ENCODE measurements around the gene CYP46A1.

Gene CYP46A1

GRCh38 chr14:99740411-99740810 lies 56.3 kb downstream of the CYP46A1 start:
- no peak overlapping the region for H3K4me3 ChIP-seq (ENCODE audit: low read depth, low read length)
- no peak for TF ChIP-seq CTCF (IDR thresholded peaks at IDR 0.05; ENCODE audit: low read depth, low read length)

GRCh38 chr14:99741227-99741976 lies 57.3 kb downstream of the CYP46A1 start:
- H3K4me3 ChIP-seq (ENCODE audit: low read depth, low read length), result no peak overlapping the region
- TF ChIP-seq CTCF (IDR thresholded peaks at IDR 0.05; ENCODE audit: low read depth, low read length), result no peak

DNA sequence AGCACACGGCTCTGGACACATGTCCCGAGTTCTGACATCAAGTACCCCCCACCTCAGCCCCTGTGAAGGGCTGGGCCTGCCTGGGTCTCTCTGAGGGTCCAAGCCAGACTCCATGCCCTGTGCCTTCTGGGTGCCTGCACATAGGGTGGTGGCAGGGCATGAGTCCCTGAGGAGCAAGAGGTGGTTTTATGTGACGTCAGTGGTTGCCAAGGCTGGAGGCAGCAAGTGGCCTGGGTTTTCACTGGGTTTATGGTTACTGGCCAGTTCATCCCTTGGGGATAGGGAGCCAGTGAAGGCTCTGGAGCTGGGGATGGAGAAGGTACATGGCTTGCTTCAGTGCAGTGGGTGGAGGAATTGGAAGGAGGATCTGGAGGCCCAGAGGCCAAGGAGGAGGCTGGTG lies 58.0 kb downstream of the CYP46A1 start:
- no peak overlapping the region for H3K4me3 ChIP-seq (ENCODE audit: low read depth, low read length)
- no peak for TF ChIP-seq CTCF (IDR thresholded peaks at IDR 0.05; ENCODE audit: low read depth, low read length)

DNA sequence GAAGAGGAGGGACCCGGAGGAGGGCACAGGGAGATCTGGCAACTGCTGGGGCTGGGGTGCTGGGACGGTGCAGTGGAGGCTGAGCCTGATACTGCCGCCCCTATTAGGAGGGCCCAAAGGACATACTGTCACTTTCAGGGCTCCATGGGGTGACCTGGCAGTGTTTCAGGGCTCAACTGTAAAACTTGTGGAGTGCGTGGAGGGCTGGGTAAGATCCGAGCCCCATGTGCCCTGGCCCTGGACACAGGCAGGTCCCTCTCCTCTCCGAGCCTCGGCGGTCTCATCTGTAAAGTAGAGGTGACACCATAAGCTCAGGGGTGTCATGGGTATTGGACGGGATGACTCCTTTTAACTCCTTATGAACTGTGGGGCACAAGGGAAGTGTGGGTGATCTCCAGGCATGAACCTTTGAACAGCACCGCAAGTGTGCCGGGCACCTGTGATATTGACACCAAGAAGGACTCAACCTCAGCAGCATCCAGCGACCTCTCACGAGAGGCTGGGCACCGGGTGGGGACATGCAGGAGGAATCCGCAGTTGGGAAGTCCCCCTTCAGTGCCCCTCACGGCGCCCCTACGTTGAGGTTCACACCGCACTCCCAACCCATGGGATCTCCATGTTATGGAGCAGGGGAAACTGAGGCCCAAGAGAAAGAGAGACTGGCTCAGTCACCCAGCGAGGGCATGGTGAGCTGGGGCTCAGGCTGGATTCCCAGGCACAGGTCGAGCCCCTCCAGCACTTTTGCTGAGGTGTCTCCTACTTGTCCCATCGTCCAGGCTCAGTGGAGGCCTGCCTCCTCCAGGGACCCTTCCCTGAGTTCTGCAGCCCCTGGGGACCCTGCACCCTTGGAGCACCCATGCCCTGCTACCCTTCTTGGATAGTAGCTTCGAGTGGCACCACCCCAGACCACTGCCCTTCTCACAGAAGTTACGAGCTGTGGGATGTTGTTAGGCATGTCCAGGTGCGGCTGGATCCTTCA lies 58.7 kb downstream of the CYP46A1 start:
- no peak overlapping the region for H3K4me3 ChIP-seq (ENCODE audit: low read depth, low read length)
- TF ChIP-seq CTCF (IDR thresholded peaks at IDR 0.05; ENCODE audit: low read depth, low read length), result no peak

DNA sequence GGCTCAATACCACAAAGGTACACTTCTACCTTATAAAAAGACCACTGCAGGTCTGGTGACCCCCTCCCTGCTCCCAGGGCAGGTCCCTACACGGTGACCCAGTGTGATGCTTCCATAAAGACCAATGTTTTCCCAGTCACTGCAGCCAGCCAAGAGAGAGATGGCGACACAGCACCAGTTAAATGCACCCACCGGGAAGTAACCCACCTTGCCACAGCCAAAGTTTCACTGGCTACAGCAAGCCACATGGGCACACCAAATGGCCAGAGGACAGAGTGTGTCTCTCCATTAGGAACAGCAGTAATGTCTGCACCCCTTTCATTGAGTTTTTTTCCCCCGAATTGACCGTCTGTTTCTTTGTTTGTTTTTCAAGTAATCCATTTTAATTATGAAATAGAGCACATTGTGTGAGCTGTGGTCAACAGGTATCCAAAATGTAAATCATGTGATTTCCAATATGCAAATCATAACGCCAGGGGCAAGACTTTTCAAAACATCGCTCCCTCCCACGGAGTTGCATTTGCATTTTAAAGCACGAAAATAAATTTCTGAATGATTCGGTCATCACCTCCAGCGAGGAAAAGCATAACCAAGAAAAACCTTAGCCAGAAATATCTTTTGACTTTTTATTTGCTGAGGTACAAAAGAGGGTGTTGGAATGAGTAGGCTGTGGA lies 60.2 kb downstream of the CYP46A1 start:
- TF ChIP-seq CTCF (IDR thresholded peaks at IDR 0.05; ENCODE audit: low read depth, low read length), result no peak
- no peak overlapping the region for H3K4me3 ChIP-seq (ENCODE audit: low read depth, low read length)

GRCh38 chr14:99744873-99745224 lies 60.8 kb downstream of the CYP46A1 start:
- no peak overlapping the region for H3K4me3 ChIP-seq (ENCODE audit: low read depth, low read length)
- no peak for TF ChIP-seq CTCF (IDR thresholded peaks at IDR 0.05; ENCODE audit: low read depth, low read length)

All from WI38 (cell line).